SU-DHL-6 (cell line): ENCODE data around the gene CEP128.

Experiments
- H2AFZ ChIP-seq: fragments of 200-600 bp; sonication (generic); 2 replicates; pipeline ENCODE4 v1.6.1; 2014; ENCODE audit warnings: low read depth, mild to moderate bottlenecking, moderate library complexity, mixed read lengths, antibody characterized with exemption, low read length; ENCODE audit not compliant: severe bottlenecking
- H3F3A ChIP-seq: fragments of 200-600 bp; shearing (Covaris generic); 2 replicates; pipeline ENCODE4 v1.6.0; 2016; ENCODE audit warnings: antibody characterized with exemption, mild to moderate bottlenecking; ENCODE audit not compliant: insufficient read depth
- H3K27ac ChIP-seq: fragments of 200-600 bp; sonication (generic); 2 replicates; pipeline ENCODE4 v1.5.1; 2016; ENCODE audit warnings: low read depth, mild to moderate bottlenecking, low read length, moderate library complexity, mixed read lengths
- H3K27me3 ChIP-seq: fragments of 200-600 bp; sonication (generic), shearing (Covaris generic); 2 replicates; pipeline ENCODE4 v1.6.0; 2014; ENCODE audit warnings: mild to moderate bottlenecking, low read length
- H3K36me3 ChIP-seq: fragments of 200-600 bp; sonication (generic); 2 replicates; pipeline ENCODE4 v1.6.1; 2014; ENCODE audit warnings: mild to moderate bottlenecking, low read length, mixed read lengths
- H3K4me2 ChIP-seq: fragments of 300-600, 200-600 bp; shearing (Covaris generic), sonication (generic); 2 replicates; pipeline ENCODE4 v1.6.0; 2014; ENCODE audit warnings: low read length, low read depth, mild to moderate bottlenecking; ENCODE audit not compliant: poor library complexity, severe bottlenecking
- H3K4me3 ChIP-seq: fragments of 200-600 bp; sonication (generic); 2 replicates; pipeline ENCODE4 v1.5.1; 2014; ENCODE audit warnings: antibody characterized with exemption, low read length, mild to moderate bottlenecking, mixed read lengths; ENCODE audit not compliant: insufficient read depth, poor library complexity, severe bottlenecking
- H3K79me2 ChIP-seq: fragments of 200-600 bp; sonication (generic); 2 replicates; pipeline ENCODE4 v1.6.1; 2014; ENCODE audit warnings: mild to moderate bottlenecking, low read length, moderate library complexity; ENCODE audit not compliant: insufficient read depth
- H3K9ac ChIP-seq: fragments of 200-600 bp; sonication (generic); 2 replicates; pipeline ENCODE4 v1.7.0; 2014; ENCODE audit warnings: mild to moderate bottlenecking, low read length
- H3K9me2 ChIP-seq: fragments of 200-600 bp; sonication (generic); replicated peaks from 2 replicates; pipeline ENCODE4 v1.6.1; 2014; ENCODE audit warnings: low read length; ENCODE audit not compliant: insufficient read depth
- H3K9me3 ChIP-seq: fragments of 200-600 bp; sonication (generic); 2 replicates; pipeline ENCODE4 v1.6.1; 2014; ENCODE audit warnings: low read length, mixed read lengths; ENCODE audit not compliant: insufficient read depth
- H4K20me1 ChIP-seq: fragments of 200-600 bp; sonication (generic); 2 replicates; pipeline ENCODE4 v1.6.1; 2014; ENCODE audit warnings: low read depth, mild to moderate bottlenecking, antibody characterized with exemption, low read length, moderate library complexity, mixed read lengths
- CTCF ChIP-seq: fragments of 200-600 bp; sonication (generic); IDR thresholded peaks from one replicate; pipeline ENCODE4 v1.5.1; 2017; ENCODE audit warnings: antibody characterized with exemption, mild to moderate bottlenecking, low read length, moderate library complexity; ENCODE audit not compliant: insufficient read depth, poor library complexity, severe bottlenecking
- EZH2phosphoT487 ChIP-seq: fragments of 200-600 bp; sonication (generic), shearing (Covaris generic); conservative IDR thresholded peaks from 2 replicates; pipeline ENCODE4 v1.6.1; 2018; ENCODE audit warnings: mild to moderate bottlenecking, antibody characterized with exemption, low read length, moderate library complexity, mixed read lengths

Gene CEP128

GRCh38 chr14:80948291-80948690 lies 6.8 kb upstream of the CEP128 start:
- Histone ChIP-seq H3K27ac (no peak overlapping the region), H3K9ac (no peak overlapping the region), H2AFZ (no peak overlapping the region), H3K9me2 (no peaks in the 10 kb centered on the region), H3K79me2 (no peaks in the 10 kb centered on the region), H3K27me3 (no peaks in the 10 kb centered on the region), H3K9me3 (no peaks in the 10 kb centered on the region), H4K20me1 (no peaks in the 10 kb centered on the region), H3K4me3 (no peak overlapping the region), H3F3A (no peaks in the 10 kb centered on the region), H3K4me2 (no peak overlapping the region), H3K36me3 (no peaks in the 10 kb centered on the region)
- no peak for TF ChIP-seq CTCF
- no peak for TF ChIP-seq EZH2phosphoT487

- H3K79me2 ChIP-seq, result no peaks in the 10 kb centered on the region
- no peak overlapping the region for H2AFZ ChIP-seq
- H3K9me2 ChIP-seq, result no peaks in the 10 kb centered on the region
- H3F3A ChIP-seq, result no peaks in the 10 kb centered on the region
- no peaks in the 10 kb centered on the region for H3K36me3 ChIP-seq
- H3K4me3 ChIP-seq, result no peak overlapping the region
- no peaks in the 10 kb centered on the region for H3K27me3 ChIP-seq
- no peak for TF ChIP-seq CTCF
- no peaks in the 10 kb centered on the region for H3K9me3 ChIP-seq
- no peak overlapping the region for H3K9ac ChIP-seq
- no peaks in the 10 kb centered on the region for H4K20me1 ChIP-seq
- H3K27ac ChIP-seq, result no peak overlapping the region
- H3K4me2 ChIP-seq, result no peak overlapping the region
Measured at GRCh38 chr14:80946797-80947196, 5.3 kb upstream of the CEP128 start.

- Histone ChIP-seq H3F3A (no peaks in the 10 kb centered on the region), H4K20me1 (no peaks in the 10 kb centered on the region), H3K9me2 (no peaks in the 10 kb centered on the region), H3K4me2 (no peak overlapping the region), H3K27ac (no peak overlapping the region), H3K27me3 (no peaks in the 10 kb centered on the region), H3K36me3 (no peaks in the 10 kb centered on the region), H3K9me3 (no peaks in the 10 kb centered on the region), H3K4me3 (no peak overlapping the region), H3K79me2 (no peaks in the 10 kb centered on the region), H3K9ac (no peak overlapping the region), H2AFZ (no peak overlapping the region)
- TF ChIP-seq CTCF (no peak), EZH2phosphoT487 (no peak)
Measured at GRCh38 chr14:80946187-80946586, 4.6 kb upstream of the CEP128 start.
